Activated CD8-positive, alpha-beta memory T cell treated with anti-CD3 and anti-CD28 coated beads, Interleukin-2, amount 50 U/mL, for 1 hour (primary cell): ENCODE data around the gene NF2.
"Not testable (repeated sequence)": the region's sequence is repeated elsewhere in the genome, so short reads cannot be mapped to it uniquely, and the experiment has no call there.

ENCODE experiments used
- DNase-seq: peaks from one replicate; pipeline ENCODE4 v3.0.0-alpha.2; 2020; ENCODE audit errors: extremely low read depth

The NF2 gene

GRCh38 chr22:29596408-29596807 lies 7.0 kb upstream of the NF2 start:
- no peak for DNase-seq

- not testable (repeated sequence) for DNase-seq
These were observed 5.4 kb upstream of the NF2 start for GRCh38 chr22:29597871-29598683.

GRCh38 chr22:29598684-29599020 lies 4.8 kb upstream of the NF2 start:
- no peak for DNase-seq

- DNase-seq, result no peak
These were observed 585 bp downstream of the NF2 start for GRCh38 chr22:29604076-29604360.

GRCh38 chr22:29605527-29605850 lies 2.1 kb downstream of the NF2 start:
- DNase-seq, result no peak

- DNase-seq, result no peak
These were observed 2.9 kb downstream of the NF2 start for GRCh38 chr22:29606320-29606719.

GRCh38 chr22:29607426-29607825 lies 4.0 kb downstream of the NF2 start:
- DNase-seq, result no peak

GRCh38 chr22:29609139-29609538 lies 5.7 kb downstream of the NF2 start:
- no peak for DNase-seq

- DNase-seq, result no peak
These were observed 7.3 kb downstream of the NF2 start for GRCh38 chr22:29610780-29611179.

GRCh38 chr22:29615705-29616327 lies 12.4 kb downstream of the NF2 start:
- no peak for DNase-seq

- no peak for DNase-seq
These were observed 14.6 kb downstream of the NF2 start for GRCh38 chr22:29617922-29618629.

- DNase-seq, result no peak
These were observed 18.5 kb downstream of the NF2 start for GRCh38 chr22:29621761-29622526.

GRCh38 chr22:29623059-29623458 lies 19.6 kb downstream of the NF2 start:
- DNase-seq, result no peak

GRCh38 chr22:29623553-29624169 lies 20.2 kb downstream of the NF2 start:
- DNase-seq, result no peak

- DNase-seq, result no peak
These were observed 21.8 kb downstream of the NF2 start for GRCh38 chr22:29625090-29625825.

GRCh38 chr22:29626497-29627195 lies 23.2 kb downstream of the NF2 start:
- DNase-seq, result no peak

GRCh38 chr22:29627196-29627535 lies 23.7 kb downstream of the NF2 start:
- no peak for DNase-seq

- DNase-seq, result no peak
These were observed 25.8 kb downstream of the NF2 start for GRCh38 chr22:29628996-29629902.

- no peak for DNase-seq
These were observed 26.6 kb downstream of the NF2 start for GRCh38 chr22:29629903-29630516.
